Hepatocyte (in vitro differentiated cells): Measurements from ENCODE around the gene SFRP4.

Experiments
- CTCF ChIP-seq: fragments of 200-600 bp; sonication (generic); IDR thresholded peaks from 2 replicates; pipeline ENCODE4 v1.5.1; 2016; ENCODE audit warnings: antibody characterized with exemption, mild to moderate bottlenecking; ENCODE audit not compliant: poor library complexity
- EZH2 ChIP-seq: fragments of 200-600 bp; sonication (generic); IDR thresholded peaks from 2 replicates; pipeline ENCODE4 v1.6.1; 2016; ENCODE audit warnings: antibody characterized with exemption, mild to moderate bottlenecking, borderline replicate concordance
- EZH2phosphoT487 ChIP-seq: fragments of 200-600 bp; sonication (generic); IDR thresholded peaks from one replicate; pipeline ENCODE4 v1.6.1; 2018; ENCODE audit warnings: antibody characterized with exemption, mild to moderate bottlenecking, low read depth, moderate library complexity; ENCODE audit not compliant: unreplicated experiment, severe bottlenecking

GRCh38 chr7:37932543-37932942 is 15.9 kb upstream of the SFRP4 start:
- TF ChIP-seq CTCF (no peak), EZH2phosphoT487 (no peak), EZH2 (no peak)
